GM19455 (cell line): ENCODE data around the gene ALPK3.
"Not testable (repeated sequence)": the region's sequence is repeated elsewhere in the genome, so short reads cannot be mapped to it uniquely, and the experiment has no call there.

Experiments
- ATAC-seq: cut with Tn5 transposase; IDR thresholded peaks from one replicate; pipeline ENCODE4 v1.9.1; 2021; ENCODE audit not compliant: unreplicated experiment

Gene ALPK3

GRCh38 chr15:84872009-84872910 is 55.1 kb downstream of the ALPK3 start:
- ATAC-seq, result no peak

GRCh38 chr15:84873997-84874396 is 56.8 kb downstream of the ALPK3 start:
- ATAC-seq, result no peak

- ATAC-seq, result no peak
Observed at GRCh38 chr15:84874981-84875699, 58.0 kb downstream of the ALPK3 start.

- no peak for ATAC-seq
Observed at GRCh38 chr15:84876269-84876668, 59.1 kb downstream of the ALPK3 start.

DNA sequence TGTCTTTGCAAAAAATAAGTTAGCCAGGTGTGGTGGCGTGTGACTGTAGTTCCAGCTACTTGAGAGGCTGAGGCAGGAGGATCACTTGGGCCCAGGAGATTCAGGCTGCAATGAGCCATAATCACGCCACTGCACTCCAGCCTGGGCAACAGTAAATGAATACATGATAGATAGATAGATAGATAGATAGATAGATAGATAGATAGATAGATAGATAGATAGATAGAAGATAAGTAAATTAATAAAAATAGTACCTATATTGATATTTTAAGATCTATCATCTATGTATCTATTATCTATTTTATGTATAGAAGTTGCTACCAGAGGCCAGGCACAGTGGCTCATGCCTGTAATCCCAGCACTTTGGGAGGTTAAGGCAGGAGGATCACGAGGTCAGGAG is 60.5 kb downstream of the ALPK3 start:
- ATAC-seq, result not testable (repeated sequence)

GRCh38 chr15:84878504-84878903 is 61.3 kb downstream of the ALPK3 start:
- ATAC-seq, result no peak

DNA sequence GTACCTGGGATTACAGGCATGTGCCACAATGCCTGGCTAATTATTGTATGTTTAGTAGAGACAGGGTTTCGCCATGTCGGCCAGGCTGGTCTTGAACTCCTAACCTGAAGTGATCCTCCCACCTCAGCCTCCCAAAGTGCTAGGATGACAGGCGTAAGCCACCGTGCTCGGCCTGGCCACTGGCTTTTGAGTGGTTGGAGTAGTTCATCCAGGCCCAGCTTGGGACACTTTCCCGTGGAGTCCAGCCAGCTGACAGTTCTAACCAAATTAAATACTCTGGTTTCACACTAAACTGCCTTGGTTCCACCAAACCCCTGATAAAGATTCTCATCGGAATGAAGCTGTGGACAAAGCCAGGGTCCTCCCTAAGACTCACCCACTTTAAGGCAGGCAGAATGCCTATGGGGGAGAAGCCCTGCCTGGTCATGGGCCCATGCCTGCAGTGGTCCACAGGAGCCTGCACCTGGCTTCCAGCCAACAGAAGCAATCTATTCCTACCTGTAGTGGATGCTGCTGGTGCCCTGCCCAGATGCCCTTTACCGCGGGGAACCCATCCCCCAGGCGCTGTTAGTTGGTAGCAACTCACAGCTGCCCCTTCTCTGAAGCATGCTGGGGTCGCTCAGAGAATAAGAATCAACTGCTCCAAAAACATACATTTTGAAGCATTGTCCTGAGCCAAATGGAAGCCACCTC is 62.1 kb downstream of the ALPK3 start:
- ATAC-seq, result no peak

- no peak for ATAC-seq
Observed at GRCh38 chr15:84880007-84880406, 62.9 kb downstream of the ALPK3 start.

GRCh38 chr15:84880822-84881519 is 63.8 kb downstream of the ALPK3 start:
- no peak for ATAC-seq

DNA sequence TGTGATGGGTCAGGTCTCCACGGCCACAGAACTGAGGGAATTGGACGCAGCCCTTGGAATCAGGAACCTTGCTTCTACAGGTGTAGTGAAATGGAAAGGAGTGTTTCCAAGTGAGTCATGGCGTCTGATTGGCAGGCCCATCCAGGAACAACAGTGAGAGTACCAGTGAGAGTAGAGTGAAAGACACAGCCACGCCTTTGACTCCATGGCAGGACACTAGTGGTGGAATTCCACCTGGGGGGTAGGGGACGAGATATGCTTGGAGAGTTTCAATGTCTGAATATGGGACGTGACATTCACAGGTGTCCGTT is 64.3 kb downstream of the ALPK3 start:
- ATAC-seq, result no peak

- ATAC-seq, result no peak
Observed at GRCh38 chr15:84883466-84883865, 66.3 kb downstream of the ALPK3 start.

DNA sequence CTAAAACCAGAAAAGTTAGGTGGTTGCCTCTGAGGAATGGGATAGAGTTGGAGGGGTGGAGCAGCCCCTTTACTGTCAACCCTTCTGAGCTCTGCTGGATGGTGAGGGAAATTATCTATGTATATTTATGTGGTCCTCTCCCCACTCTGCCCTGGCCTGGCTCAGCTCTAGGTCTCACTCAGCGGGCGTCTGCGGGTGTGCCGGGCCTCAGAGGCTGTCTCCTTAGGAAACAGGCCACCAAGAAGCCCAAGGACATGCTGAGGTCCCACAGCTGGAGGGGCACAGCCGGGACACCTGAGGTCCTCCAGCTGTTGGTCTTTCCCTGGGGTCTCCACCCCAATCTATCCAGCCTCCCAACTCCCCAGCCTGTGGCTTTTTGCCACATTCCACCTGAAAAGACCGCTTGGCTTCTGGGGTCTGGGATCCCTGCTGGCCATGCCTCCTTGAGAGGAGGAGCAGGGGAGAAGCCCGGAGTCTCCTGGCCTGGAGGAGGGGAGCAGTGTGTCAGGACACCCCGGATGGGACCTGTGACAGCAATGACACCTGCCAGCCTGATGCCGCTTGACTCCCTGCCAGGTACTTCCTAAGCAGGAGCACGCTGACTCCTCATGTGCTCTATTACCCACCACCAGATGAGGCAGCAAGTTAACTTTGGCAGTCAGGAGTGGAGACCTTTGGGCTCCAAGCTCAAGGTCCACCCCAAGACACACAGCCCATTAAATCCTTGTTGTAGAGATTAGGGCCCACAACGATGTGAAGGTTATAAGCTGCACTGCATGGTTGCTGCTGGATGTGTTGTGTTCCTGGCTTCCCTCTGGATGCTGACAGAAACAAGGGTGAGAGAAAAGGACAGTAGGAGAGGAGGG is 67.0 kb downstream of the ALPK3 start, which contains the start of gene SLC28A1:
Gene SLC28A1 (plus strand): TSS at position 747 of the 866 bp plus-strand sequence. CDS start 3,099 bp downstream, outside the sequence.
- no peak for ATAC-seq

DNA sequence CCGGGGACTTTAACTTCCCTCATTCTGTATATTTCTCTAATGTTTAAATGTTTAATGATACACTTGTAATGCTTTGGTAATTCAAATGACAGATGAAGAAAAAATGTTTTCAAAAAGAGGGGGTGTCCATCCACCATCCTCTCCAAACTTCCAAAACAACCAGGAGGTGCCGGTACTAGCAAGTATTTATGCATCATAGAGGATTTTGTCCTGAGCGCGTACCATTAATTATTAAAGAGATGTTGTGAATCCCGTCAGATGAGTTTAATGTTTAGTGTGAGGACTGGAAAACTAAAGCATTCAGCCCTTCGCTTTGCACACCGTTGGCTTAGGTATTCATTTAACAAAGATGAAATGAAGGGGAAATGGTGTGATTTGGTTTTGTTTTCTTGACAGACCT is 68.6 kb downstream of the ALPK3 start:
- no peak for ATAC-seq

GRCh38 chr15:84886211-84886983 is 69.2 kb downstream of the ALPK3 start:
- ATAC-seq, result no peak

DNA sequence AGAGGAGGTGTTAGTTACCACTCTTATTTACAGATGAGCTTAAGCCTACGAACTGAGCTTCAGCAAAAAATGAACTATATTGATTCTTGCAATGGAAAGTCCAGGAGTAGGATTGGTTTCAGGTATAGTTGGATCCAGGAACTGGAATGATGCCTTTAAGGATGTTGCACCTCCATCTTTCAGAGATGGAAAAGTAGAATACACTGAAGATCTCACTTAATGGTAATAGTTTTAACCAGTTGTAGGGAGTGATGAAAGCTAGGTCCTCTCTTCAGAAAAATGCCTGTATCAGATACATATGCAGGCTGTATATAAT is 69.8 kb downstream of the ALPK3 start:
- no peak for ATAC-seq

GRCh38 chr15:84887938-84888337 is 70.8 kb downstream of the ALPK3 start:
- ATAC-seq, result no peak

GRCh38 chr15:84888639-84889038 is 71.5 kb downstream of the ALPK3 start:
- ATAC-seq, result no peak

GRCh38 chr15:84889313-84889990 is 72.3 kb downstream of the ALPK3 start:
- ATAC-seq, result no peak
